Globus pallidus (tissue), 1 donor: ENCODE measurements around the gene ORC6.
A peak's percentile ranks its signal among the peaks of the same experiment; 100 is the strongest.

Experiments used
- DNase-seq: peaks from one replicate; pipeline ENCODE4 v3.0.0-alpha.2; 2015; ENCODE audit warnings: low spot score

Gene ORC6

DNA sequence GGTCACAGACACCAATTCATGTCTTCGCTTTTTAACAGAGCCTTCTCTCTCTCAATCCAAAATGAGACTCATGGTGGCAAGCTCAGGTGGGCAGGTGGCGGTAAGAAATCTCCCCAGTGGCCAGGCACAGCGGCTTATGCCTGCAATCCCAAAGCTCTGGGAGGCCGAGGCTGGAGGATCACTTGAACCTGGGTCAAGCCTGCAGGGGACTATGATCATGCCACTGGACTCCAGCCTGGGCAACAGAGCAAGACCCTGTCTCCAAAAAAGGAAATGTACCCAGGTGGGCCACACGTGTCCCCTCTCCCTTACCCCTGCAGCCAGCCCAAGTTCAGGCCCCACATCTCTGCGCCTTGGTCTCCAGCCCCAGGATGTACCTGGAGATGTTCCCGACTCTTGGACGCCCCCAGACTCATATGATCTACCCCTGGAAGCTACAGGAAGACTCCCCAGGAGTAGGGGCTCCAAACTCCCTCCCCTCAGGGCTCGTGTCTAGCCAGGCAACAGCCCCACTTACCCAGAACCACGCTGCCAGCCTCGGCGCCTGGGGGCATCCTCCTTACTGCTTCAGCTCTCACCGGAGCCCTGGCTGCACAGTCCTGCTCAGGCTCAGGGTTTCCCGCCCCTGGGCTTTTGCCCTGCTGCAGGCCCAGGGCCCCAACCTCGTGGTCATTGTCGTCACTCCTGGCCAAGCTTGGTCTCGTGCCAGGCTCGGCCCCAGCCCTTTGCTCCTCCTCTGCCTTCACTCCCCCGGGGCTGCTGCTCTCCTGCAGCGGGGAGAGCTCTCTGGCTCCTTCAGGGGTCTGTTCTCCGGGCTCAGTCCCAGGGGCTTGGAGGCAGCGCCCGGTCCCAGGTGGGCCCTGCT is 42.5 kb downstream of the ORC6 start:
- no peak for DNase-seq

DNA sequence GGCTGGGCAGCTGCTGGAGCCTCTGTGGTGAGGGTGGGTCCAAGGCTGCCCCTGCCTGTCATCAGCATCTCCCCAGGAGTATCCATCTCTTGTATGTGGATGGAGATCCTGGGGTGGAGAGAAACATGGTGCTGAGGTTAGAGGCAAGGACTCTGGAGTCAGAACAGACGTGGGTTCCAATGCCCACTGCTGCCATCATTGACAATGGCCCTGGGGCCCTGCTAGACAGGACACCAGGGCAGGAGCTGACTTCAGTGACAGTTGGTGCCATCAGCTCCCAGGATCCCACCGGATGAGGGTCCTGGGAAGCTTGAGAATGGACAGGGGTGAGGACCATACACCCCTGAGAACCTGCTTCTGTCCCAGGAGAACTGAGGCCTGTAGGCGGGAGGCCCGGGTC is 43.1 kb downstream of the ORC6 start:
- no peak for DNase-seq

DNA sequence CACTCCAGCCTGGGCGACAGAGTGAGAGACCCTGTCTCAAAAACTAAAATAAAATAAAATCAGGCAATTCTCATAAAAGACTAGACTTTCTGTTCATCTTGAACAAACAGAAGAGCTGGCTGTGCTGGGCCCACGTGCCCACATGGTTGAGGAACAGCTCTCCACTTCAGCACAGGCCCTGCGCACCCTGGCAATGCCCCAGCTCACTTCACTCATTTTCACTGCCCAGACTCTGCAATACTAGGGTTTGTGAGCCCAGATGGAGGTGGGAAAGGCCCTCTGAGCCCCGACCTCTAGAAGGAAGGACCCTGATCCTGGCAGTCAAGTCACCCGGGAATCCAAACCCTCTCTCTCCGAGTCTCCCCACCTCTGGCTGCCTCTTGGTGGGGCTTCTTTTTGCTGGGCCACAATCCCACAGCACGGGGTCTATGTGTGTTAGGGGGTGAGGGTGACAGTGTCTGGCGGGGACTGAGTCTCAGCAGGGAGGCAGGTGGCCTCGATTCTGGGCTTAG is 43.9 kb downstream of the ORC6 start:
- no peak for DNase-seq

DNA sequence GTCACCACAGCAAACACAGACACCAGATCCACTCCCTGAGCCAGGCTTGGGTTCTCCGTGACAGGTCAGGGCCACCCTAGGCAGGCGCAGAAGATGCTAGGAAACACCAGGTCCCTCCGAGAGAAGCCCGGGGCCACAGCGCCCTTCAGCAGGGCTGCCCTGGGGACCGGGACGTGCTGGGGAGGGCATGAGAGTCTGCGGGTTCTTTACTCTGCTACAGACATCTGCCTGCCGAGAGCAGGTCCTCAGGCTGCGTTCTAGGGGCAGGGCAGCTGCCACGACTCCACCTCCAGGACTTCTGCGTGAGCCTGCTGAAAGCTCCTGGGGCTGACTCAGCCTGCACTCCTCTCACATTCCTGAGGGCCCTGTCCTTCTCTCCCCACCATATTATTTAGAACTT is 47.2 kb downstream of the ORC6 start:
- no peak for DNase-seq

DNA sequence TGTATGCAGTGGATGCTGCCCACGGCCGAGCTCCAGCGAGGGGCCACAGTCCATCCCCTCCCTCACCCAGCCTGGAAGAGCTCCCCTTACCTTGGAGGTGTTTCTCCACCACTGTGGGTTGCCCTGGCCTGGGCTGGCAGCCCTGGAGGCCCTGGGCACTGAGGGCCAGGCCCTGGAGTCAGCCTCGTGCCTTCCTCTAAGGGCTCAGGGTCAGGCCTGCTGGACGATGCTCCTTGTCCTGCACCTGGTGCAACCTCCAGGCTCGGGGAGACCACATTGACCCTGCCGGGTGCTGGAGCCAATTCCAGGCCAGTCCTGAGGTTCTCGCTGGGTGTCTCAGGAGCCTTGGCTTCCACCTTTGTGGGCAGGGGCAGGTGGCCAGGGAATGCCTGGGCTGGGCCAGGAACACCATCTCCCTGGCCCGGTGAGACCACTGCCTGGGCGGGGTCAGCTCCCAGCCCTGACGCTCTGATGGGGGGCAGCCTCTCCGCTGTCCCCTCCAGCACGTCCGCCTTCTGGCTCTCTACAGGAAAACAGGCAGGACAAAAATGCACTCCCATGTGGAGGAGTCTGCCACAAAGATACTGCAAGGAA is 48.3 kb downstream of the ORC6 start:
- no peak for DNase-seq

DNA sequence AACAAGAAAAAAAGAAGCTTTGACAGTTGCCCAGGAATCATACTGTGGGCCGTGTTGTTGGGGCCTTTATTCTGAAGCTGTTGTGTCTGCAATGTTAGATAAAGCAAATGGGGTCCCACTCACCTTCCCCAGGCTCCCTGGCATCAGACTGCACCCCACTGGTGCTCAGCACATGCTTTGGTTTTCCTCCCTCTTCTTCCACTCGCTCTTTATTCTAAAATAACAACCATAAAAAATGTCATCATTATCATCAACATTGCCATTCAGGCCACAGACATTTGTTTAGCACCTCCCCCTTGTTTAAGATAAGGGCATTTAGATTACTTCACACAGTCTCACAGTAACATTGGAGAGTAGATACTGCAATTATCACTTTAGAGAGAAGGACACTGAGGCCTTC is 50.5 kb downstream of the ORC6 start:
- no peak for DNase-seq

DNA sequence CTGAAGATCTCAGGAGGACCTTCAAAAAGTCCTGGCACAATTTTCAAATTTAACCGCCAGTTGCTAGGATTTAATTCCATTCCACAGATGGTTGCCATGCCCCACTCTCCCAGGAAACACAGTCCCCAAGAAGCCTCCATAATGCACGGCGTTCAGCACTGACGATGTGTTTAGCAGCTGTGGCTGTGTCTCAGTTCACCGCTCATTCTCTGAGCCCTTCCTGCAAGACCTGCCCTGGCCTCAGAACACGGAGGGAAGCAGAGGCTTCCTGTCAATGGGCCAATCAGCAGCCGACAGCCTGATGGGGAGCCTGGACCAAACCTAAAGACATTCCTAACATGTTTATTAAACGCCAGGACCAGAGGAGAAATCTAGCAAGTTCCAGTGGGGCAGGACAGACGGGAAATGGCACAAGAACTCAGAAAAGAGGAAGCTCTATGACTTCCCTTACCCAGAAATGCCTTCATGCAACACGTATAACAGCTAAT is 53.8 kb downstream of the ORC6 start:
- peak; percentile 35 for DNase-seq

DNA sequence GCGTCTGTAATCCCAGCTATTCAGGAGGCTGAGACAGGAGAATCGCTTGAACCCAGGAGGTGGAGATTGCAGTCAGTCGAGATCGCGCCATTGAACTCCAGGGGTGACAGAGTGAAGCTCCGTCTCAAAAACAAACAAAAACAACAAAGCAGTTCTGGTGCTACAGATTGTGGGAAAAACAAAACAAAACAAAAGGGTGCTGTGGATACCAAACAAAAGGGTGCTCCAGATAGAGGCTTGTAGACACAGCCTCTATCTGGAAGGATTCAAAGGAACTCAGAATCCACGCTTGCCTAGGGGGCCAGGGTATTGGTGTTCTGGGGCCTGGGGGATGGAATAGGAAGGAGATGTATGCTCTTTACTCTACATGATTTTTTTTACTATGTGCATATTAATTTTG is 56.2 kb downstream of the ORC6 start:
- no peak for DNase-seq

DNA sequence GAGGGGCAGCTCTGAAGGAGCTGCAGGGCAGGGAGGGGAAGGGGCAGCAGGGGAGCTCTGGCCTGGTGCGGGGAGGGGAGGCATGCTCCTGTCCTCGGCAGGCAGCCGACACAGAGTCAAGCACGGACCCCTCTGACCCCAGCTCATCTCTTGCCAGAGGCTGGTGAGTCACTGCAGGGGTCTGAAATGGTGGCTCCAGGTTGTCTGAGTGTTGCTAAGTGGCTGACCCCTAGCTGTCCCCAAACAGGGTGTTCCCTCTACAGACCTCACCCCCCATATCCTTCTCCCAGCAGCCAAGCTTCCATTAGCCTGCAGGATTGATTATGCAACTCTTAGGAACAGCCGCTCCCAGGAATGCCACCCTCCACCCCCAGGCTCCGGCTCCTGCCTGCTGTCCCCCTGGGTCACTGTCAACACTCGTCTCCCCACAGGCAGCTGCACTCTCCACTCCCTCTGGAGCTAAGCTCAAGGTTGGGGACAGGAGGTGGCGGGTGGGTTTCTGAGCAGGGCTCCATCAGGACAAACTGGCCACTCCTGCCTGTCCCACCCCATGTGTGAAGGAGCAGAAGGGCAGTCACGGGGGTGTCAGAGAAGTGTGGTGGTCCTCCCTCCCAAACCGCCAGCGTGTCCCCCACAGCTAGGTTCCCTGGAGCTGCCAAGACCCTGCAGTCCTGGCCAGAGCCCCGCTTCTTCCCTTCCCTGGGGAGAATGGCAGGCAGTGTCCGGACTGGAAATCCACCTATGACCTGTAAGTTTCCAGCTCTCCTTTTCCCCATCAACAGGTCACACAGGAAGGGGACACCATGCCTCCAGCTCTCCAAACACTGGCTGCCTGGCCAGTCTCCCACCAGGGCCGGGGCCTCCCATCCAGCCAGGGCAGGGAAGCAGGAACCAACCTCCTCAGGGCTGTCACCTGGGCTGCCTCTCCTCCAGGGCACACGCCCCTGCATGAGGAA is 57.6 kb downstream of the ORC6 start:
- no peak for DNase-seq
